GM12801 (cell line): ENCODE data around the gene SMOC2.

ENCODE experiments used
- TF ChIP-seq, protein P1 (sequence below): IDR thresholded peaks from one replicate; pipeline ENCODE4 v1.5.1; 2011; ENCODE audit warnings: control low read depth; ENCODE audit not compliant: insufficient read length; ENCODE audit errors: extremely low read depth

The SMOC2 gene

DNA sequence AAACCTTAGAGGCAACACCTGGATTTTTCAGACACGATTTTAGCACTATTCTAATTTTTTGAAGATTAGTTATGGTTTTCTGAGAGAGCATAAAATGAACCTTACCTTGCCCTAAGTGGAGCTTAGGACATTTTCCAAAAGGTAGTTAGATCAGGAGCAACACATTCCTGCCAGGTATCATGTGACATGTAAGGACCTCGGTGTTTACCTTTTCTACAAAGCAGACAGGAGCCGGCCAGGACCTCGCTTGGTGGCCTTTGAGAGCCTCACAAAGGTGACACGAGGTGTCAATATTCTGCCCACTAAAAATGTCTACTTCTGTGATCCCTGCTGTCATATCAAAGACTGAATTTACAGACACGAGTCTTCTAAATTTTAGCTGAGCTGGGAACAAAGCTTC, 174.9 kb downstream of the SMOC2 start:
- TF ChIP-seq, protein P1, sequence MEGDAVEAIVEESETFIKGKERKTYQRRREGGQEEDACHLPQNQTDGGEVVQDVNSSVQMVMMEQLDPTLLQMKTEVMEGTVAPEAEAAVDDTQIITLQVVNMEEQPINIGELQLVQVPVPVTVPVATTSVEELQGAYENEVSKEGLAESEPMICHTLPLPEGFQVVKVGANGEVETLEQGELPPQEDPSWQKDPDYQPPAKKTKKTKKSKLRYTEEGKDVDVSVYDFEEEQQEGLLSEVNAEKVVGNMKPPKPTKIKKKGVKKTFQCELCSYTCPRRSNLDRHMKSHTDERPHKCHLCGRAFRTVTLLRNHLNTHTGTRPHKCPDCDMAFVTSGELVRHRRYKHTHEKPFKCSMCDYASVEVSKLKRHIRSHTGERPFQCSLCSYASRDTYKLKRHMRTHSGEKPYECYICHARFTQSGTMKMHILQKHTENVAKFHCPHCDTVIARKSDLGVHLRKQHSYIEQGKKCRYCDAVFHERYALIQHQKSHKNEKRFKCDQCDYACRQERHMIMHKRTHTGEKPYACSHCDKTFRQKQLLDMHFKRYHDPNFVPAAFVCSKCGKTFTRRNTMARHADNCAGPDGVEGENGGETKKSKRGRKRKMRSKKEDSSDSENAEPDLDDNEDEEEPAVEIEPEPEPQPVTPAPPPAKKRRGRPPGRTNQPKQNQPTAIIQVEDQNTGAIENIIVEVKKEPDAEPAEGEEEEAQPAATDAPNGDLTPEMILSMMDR, result no peak

DNA sequence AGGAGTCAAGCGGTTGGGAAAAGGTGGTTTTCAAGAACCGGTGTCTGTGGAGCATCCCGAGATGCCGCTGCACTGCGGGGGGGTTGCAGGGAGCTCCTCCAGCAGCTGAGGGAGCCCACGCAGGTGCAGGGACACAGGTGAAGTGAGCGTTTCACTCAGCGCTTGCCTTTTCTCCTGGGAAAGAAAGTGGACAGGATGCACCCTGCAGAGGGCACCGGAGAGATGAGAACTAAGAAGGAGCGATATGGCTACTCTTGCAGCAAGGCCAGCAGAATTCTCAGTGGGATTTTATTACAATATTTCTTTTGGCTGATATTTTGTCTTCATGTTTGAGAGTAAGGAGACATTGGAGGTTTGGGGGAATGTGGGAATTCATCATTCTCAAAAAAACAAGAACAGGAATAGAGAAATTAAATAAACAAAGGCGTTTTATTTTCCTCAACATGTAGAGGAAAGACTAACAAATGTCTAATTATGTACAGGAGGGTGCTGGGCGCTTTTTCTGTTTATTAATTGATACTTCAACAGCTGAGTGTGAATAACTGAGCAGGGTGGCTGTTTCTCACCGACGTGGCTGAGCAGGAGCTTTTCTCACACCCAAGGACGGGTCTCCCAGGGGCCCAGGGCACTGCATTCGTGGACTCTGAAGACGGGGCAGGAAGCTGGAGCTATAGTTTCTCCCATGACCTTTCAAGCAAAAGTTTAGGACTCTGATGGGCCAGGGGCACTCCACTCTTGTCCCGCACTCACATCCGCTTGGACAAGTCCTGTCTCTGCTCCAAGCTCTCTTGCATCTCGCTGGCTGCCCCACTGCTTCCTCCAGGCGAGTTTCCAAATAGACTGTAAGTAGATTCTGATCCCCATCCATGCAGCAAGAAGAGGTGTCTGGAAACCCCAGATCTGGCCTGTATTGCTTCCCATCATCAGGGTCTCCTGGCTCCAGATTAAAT, 176.1 kb downstream of the SMOC2 start:
- TF ChIP-seq, protein P1, result no peak

- TF ChIP-seq, protein P1, result no peak
Measured at GRCh38 chr6:168618546-168619315, 177.7 kb downstream of the SMOC2 start.

DNA sequence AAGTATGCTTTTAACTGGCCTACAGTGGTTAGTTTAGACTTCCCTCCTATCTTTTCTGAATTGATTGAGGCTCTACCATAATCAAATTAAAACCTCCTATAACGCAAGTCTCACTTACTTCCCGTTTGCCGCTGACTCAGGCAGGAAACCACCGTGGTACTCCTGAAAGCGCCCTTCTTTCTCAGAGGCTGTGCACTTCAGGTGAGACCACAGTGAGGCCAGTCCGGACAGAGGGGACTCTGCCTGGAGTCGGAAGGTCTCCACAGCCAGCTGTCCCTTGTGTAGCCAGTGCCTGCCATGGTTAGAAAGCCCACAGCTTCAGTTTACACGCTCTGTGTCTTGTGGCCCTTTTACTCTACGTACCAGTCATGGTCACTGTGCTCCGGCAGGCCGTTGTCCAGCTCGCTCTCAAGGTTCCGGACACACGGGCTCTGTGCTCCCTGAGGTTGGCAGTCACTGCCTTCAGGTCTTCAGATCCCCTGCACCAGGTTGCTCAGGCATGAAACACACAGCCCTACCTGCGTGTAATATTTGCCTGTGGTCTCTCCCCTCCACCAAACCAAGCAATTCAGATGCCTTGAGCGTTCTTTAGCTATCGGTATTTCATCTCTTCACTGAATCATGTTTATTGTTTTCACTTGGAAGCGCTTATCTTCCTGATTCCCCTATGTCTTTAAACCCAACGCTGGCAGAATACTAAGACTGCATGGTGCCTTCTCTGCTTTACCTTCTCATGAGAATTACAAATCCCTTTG, 178.8 kb downstream of the SMOC2 start:
- TF ChIP-seq, protein P1, result no peak

GRCh38 chr6:168620578-168620977, 179.6 kb downstream of the SMOC2 start:
- TF ChIP-seq, protein P1, result no peak

GRCh38 chr6:168623736-168624135, 182.8 kb downstream of the SMOC2 start:
- TF ChIP-seq, protein P1, result no peak

- TF ChIP-seq, protein P1, result no peak
Measured at GRCh38 chr6:168624540-168624939, 183.6 kb downstream of the SMOC2 start.
